Panc1 (cell line): Measurements from ENCODE around the gene TAC4. TPM values are rescaled to one million over a fixed set of nuclear protein-coding genes. Genes with fewer than 3 reads are reported as not detected.

Source experiments
- ATAC-seq: fragments of 200-7000 bp; cut with Tn5 transposase; 2 replicates; pipeline ENCODE4 v1.9.1; 2020; ENCODE audit warnings: mild to moderate bottlenecking, moderate library complexity
- BruUV-seq: library from RNA; stranded (reverse); fragments of 400-500 nt; replicated peaks from 2 replicates; lab custom pipeline; 2021; lab: Mats Ljungman, UMichigan
- CTCF ChIA-PET: fragments of 300-600 bp; sonication (Branson Sonifier 250); formaldehyde crosslinking; loops from one replicate; lab custom pipeline; 2022; ENCODE audit warnings: antibody characterized with exemption; lab: Charles Lee
- POLR2A ChIA-PET: fragments of 300-600 bp; sonication (Branson Sonifier 250); formaldehyde crosslinking; loops from one replicate; lab custom pipeline; 2022; ENCODE audit warnings: antibody characterized with exemption; lab: Charles Lee
- DNase-seq: peaks from one replicate; pipeline ENCODE4 v3.0.0-alpha.2; 2010; ENCODE audit warnings: low read depth, low spot score
- H3K27ac ChIP-seq: 2 replicates; pipeline ENCODE4 v1.5.1; 2011; ENCODE audit warnings: mild to moderate bottlenecking, low read length, inconsistent platforms
- H3K27me3 ChIP-seq: fragments of 200-500 bp; sonication (Bioruptor generic); 2 replicates; pipeline ENCODE4 v1.6.0; 2014; ENCODE audit warnings: low read length, inconsistent platforms; ENCODE audit not compliant: control insufficient read depth, insufficient read depth
- H3K36me3 ChIP-seq: fragments of 200-500 bp; sonication (Bioruptor generic); 2 replicates; pipeline ENCODE4 v1.5.1; 2014; ENCODE audit warnings: inconsistent platforms, mild to moderate bottlenecking, low read length, moderate library complexity; ENCODE audit not compliant: control insufficient read depth, insufficient read depth
- H3K4me1 ChIP-seq: 2 replicates; pipeline ENCODE4 v1.5.1; 2011; ENCODE audit warnings: inconsistent platforms, mild to moderate bottlenecking, low read length, moderate library complexity; ENCODE audit not compliant: control insufficient read depth, insufficient read depth
- H3K4me3 ChIP-seq, 2 experiments: 2 replicates each; pipeline ENCODE4 v1.5.1; 2011 to 2012; ENCODE audit warnings: low read depth in 2 of 2, low read length in 2 of 2, mild to moderate bottlenecking in 2 of 2, inconsistent platforms in 1 of 2, moderate library complexity in 1 of 2
- H3K9me3 ChIP-seq: fragments of 200-500 bp; sonication (Bioruptor generic); 2 replicates; pipeline ENCODE4 v1.5.1; 2014; ENCODE audit warnings: low read depth, mild to moderate bottlenecking, inconsistent platforms, low read length, moderate library complexity; ENCODE audit not compliant: control insufficient read depth, insufficient read depth
- POLR2AphosphoS5 ChIP-seq: IDR thresholded peaks from 2 replicates; pipeline ENCODE4 v1.6.1; 2012; ENCODE audit warnings: mild to moderate bottlenecking, low read depth, low read length, moderate library complexity
- REST ChIP-seq, 2 experiments: IDR thresholded peaks; 2 replicates each; pipeline ENCODE4 v1.6.1; 2011 to 2012; ENCODE audit warnings: low read depth in 2 of 2, control low read depth in 1 of 2, low read length in 1 of 2, mild to moderate bottlenecking in 1 of 2, moderate library complexity in 1 of 2; ENCODE audit not compliant: insufficient read depth in 1 of 2
- SIN3A ChIP-seq: IDR thresholded peaks from 2 replicates; pipeline ENCODE4 v1.6.1; 2012; ENCODE audit warnings: low read depth, mild to moderate bottlenecking, low read length, moderate library complexity, borderline replicate concordance; ENCODE audit not compliant: insufficient read depth
- TCF7L2 ChIP-seq: IDR thresholded peaks from 2 replicates; pipeline ENCODE4 v1.6.1; 2011; ENCODE audit warnings: mild to moderate bottlenecking, low read depth, low read length, inconsistent platforms
- in situ Hi-C: cut with HindIII; loops from 2 replicates; pipeline ENCODE4 v1.10.0; 2016; ENCODE audit warnings: low sequenced_read_pairs, low pct_unique_long_range_greater_than_20kb
- intact Hi-C: fragments of 100-400 bp; cut with micrococcal nuclease; formaldehyde crosslinking; loops from one replicate; pipeline ENCODE4 v1.10.0; 2022; ENCODE audit not compliant: unreplicated experiment
- total RNA-seq: library from RNA; stranded (reverse); gene quantifications from one replicate; pipeline ENCODE4 v1.2.1, GENCODE V29; 2021; ENCODE audit not compliant: unreplicated experiment
- TF ChIP-seq, protein P1 (sequence below): fragments of 450-650 bp; IDR thresholded peaks from 2 replicates; pipeline ENCODE4 v1.5.1; 2017; ENCODE audit warnings: mild to moderate bottlenecking

Gene TAC4
- total RNA-seq, 1 experiment from 2014 or later, result not detected

- DNase-seq (no peak), ATAC-seq (no peak)
- no peaks in the 10 kb centered on the region for H3K4me1 ChIP-seq
- intact Hi-C loops, result no loop called here
- no TSS peak for BruUV-seq
- TF ChIP-seq, protein P1, sequence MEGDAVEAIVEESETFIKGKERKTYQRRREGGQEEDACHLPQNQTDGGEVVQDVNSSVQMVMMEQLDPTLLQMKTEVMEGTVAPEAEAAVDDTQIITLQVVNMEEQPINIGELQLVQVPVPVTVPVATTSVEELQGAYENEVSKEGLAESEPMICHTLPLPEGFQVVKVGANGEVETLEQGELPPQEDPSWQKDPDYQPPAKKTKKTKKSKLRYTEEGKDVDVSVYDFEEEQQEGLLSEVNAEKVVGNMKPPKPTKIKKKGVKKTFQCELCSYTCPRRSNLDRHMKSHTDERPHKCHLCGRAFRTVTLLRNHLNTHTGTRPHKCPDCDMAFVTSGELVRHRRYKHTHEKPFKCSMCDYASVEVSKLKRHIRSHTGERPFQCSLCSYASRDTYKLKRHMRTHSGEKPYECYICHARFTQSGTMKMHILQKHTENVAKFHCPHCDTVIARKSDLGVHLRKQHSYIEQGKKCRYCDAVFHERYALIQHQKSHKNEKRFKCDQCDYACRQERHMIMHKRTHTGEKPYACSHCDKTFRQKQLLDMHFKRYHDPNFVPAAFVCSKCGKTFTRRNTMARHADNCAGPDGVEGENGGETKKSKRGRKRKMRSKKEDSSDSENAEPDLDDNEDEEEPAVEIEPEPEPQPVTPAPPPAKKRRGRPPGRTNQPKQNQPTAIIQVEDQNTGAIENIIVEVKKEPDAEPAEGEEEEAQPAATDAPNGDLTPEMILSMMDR, result no peak
- TF ChIP-seq TCF7L2 (no peak), REST (IDR thresholded peaks at IDR 0.05; ENCODE audit: insufficient read depth in 1 of 2, low read depth in 2 of 2, low read length in 1 of 2) (no peak), POLR2AphosphoS5 (no peak), SIN3A (no peak)
- no peaks in the 10 kb centered on the region for H3K27me3 ChIP-seq
- H3K36me3 ChIP-seq, result no peaks in the 10 kb centered on the region
- H3K27ac ChIP-seq, result no peak overlapping the region
- H3K9me3 ChIP-seq, result no peaks in the 10 kb centered on the region
- in situ Hi-C loops, result no loop called here
- CTCF ChIA-PET, result no interaction called here
- H3K4me3 ChIP-seq, result no peak overlapping the region
- POLR2A ChIA-PET, result no interaction called here
Observed at GRCh38 chr17:49866882-49867413, 19.1 kb upstream of the TAC4 start.

- DNase-seq (no peak), ATAC-seq (no peak)
- Histone ChIP-seq H3K27me3 (no peaks in the 10 kb centered on the region), H3K4me1 (peaks cover 3% of the 10 kb centered on the region; the same call in 1 of the 2 replicates), H3K4me3 (no peak overlapping the region), H3K27ac (no peak overlapping the region), H3K36me3 (no peaks in the 10 kb centered on the region), H3K9me3 (no peaks in the 10 kb centered on the region)
- no peak for TF ChIP-seq REST (IDR thresholded peaks at IDR 0.05; ENCODE audit: insufficient read depth in 1 of 2, low read depth in 2 of 2, low read length in 1 of 2)
- TF ChIP-seq SIN3A, result no peak
- TF ChIP-seq, protein P1, result no peak
- no peak for TF ChIP-seq TCF7L2
- no peak for TF ChIP-seq POLR2AphosphoS5
- ChIA-PET POLR2A (no interaction called here), CTCF (interaction anchor here (0.5 kb wide), 1 partner anchor 8 kb away, joined by 11 read pairs; no protein-coding TSS in a partner anchor)
- in situ Hi-C loops, result no loop called here
- intact Hi-C loops, result no loop called here
- BruUV-seq, result no TSS peak
Observed at GRCh38 chr17:49866019-49866380, 18.1 kb upstream of the TAC4 start.
